ENCODE results near the gene PLXNA1.

The PLXNA1 gene

GRCh38 chr3:126990024-126990700, 7.2 kb downstream of the PLXNA1 start:
- Histone ChIP-seq H3K4me3 (ENCODE audit: low read length, poor library complexity, severe bottlenecking) (no peak overlapping the region), H4K20me1 (ENCODE audit: insufficient read depth, low read length, poor library complexity, severe bottlenecking) (peaks cover 14% of the 10 kb centered on the region), H3K36me3 (ENCODE audit: insufficient read depth, low read length) (peaks cover 4% of the 10 kb centered on the region; the same call in 1 of the 2 replicates), H3K9me3 (ENCODE audit: insufficient read depth, low read depth, low read length) (no peaks in the 10 kb centered on the region), H2AFZ (ENCODE audit: low read length) (no peak overlapping the region), H3K4me2 (ENCODE audit: low read depth, low read length, poor library complexity, severe bottlenecking) (no peak overlapping the region), H3K9me2 (replicated peaks; ENCODE audit: low read depth, low read length) (no peaks in the 10 kb centered on the region), H3K9ac (ENCODE audit: low read depth, low read length, poor library complexity, severe bottlenecking) (no peak overlapping the region), H3F3A (ENCODE audit: low read depth) (no peaks in the 10 kb centered on the region), H3K4me1 (ENCODE audit: insufficient read depth, low read length, poor library complexity, severe bottlenecking) (no peaks in the 10 kb centered on the region), H3K27me3 (ENCODE audit: insufficient read depth, low read length, poor library complexity, severe bottlenecking) (no peaks in the 10 kb centered on the region), H3K79me2 (ENCODE audit: insufficient read depth, low read length) (no peaks in the 10 kb centered on the region; the same call in 1 of the 2 replicates)
- TF ChIP-seq EZH2phosphoT487 (IDR thresholded peaks at IDR 0.05; ENCODE audit: borderline replicate concordance) (no peak), CTCF (conservative IDR thresholded peaks at IDR 0.05; ENCODE audit: low read length) (no peak)

DNA sequence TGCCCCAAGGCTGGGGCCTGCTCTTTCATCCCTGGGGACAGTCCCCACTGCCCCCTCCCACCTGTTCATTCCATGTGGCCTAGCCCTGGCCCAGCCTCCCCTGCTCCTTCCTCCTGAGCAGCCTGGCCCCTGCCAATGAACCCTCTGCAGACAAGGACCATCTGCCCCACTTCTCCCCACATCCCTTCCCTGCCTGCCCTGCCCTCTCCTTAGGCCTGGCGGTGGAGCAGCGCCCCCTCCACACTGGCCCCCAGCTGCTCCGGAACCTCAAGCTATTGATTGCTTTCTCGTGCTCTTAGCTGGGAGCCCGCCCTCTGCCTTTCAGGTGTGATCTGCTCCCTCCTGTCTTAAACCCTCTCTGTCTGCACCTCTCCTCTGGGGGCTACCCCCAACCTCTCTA, 8.0 kb downstream of the PLXNA1 start:
- Histone ChIP-seq H4K20me1 (ENCODE audit: insufficient read depth, low read length, poor library complexity, severe bottlenecking) (peaks cover 7% of the 10 kb centered on the region), H3K36me3 (ENCODE audit: insufficient read depth, low read length) (peaks cover 4% of the 10 kb centered on the region; the same call in 1 of the 2 replicates), H3K4me2 (ENCODE audit: low read depth, low read length, poor library complexity, severe bottlenecking) (no peak overlapping the region), H2AFZ (ENCODE audit: low read length) (no peak overlapping the region), H3K9ac (ENCODE audit: low read depth, low read length, poor library complexity, severe bottlenecking) (no peak overlapping the region), H3K27me3 (ENCODE audit: insufficient read depth, low read length, poor library complexity, severe bottlenecking) (no peaks in the 10 kb centered on the region), H3K79me2 (ENCODE audit: insufficient read depth, low read length) (no peaks in the 10 kb centered on the region), H3K9me2 (replicated peaks; ENCODE audit: low read depth, low read length) (no peaks in the 10 kb centered on the region), H3K4me1 (ENCODE audit: insufficient read depth, low read length, poor library complexity, severe bottlenecking) (no peaks in the 10 kb centered on the region), H3K4me3 (ENCODE audit: low read length, poor library complexity, severe bottlenecking) (no peak overlapping the region), H3K9me3 (ENCODE audit: insufficient read depth, low read depth, low read length) (no peaks in the 10 kb centered on the region), H3F3A (ENCODE audit: low read depth) (no peaks in the 10 kb centered on the region)
- TF ChIP-seq CTCF (conservative IDR thresholded peaks at IDR 0.05; ENCODE audit: low read length) (no peak), EZH2phosphoT487 (IDR thresholded peaks at IDR 0.05; ENCODE audit: borderline replicate concordance) (no peak)

- Histone ChIP-seq H3K9ac (ENCODE audit: low read depth, low read length, poor library complexity, severe bottlenecking) (no peak overlapping the region), H3K36me3 (ENCODE audit: insufficient read depth, low read length) (peaks cover 4% of the 10 kb centered on the region; the same call in 1 of the 2 replicates), H4K20me1 (ENCODE audit: insufficient read depth, low read length, poor library complexity, severe bottlenecking) (peaks cover 2% of the 10 kb centered on the region)
Measured at GRCh38 chr3:126991366-126992200, 8.7 kb downstream of the PLXNA1 start.

More at GRCh38 chr3:126991366-126992200, 8.7 kb downstream of the PLXNA1 start:
- H3F3A ChIP-seq (ENCODE audit: low read depth), result no peaks in the 10 kb centered on the region
- H3K4me1 ChIP-seq (ENCODE audit: insufficient read depth, low read length, poor library complexity, severe bottlenecking), result no peaks in the 10 kb centered on the region
- no peaks in the 10 kb centered on the region for H3K9me2 ChIP-seq (replicated peaks; ENCODE audit: low read depth, low read length)
- H3K4me3 ChIP-seq (ENCODE audit: low read length, poor library complexity, severe bottlenecking), result no peak overlapping the region
- H3K9me3 ChIP-seq (ENCODE audit: insufficient read depth, low read depth, low read length), result no peaks in the 10 kb centered on the region
- no peaks in the 10 kb centered on the region for H3K27me3 ChIP-seq (ENCODE audit: insufficient read depth, low read length, poor library complexity, severe bottlenecking)
- no peak overlapping the region for H2AFZ ChIP-seq (ENCODE audit: low read length)
- TF ChIP-seq EZH2phosphoT487 (IDR thresholded peaks at IDR 0.05; ENCODE audit: borderline replicate concordance), result no peak
- no peak for TF ChIP-seq CTCF (conservative IDR thresholded peaks at IDR 0.05; ENCODE audit: low read length)
- no peaks in the 10 kb centered on the region for H3K79me2 ChIP-seq (ENCODE audit: insufficient read depth, low read length)
- H3K4me2 ChIP-seq (ENCODE audit: low read depth, low read length, poor library complexity, severe bottlenecking), result no peak overlapping the region

Data from Loucy (cell line).